Vagina (tissue), 2 donors: ENCODE data around the gene ACOXL.

ENCODE experiments used
- POLR2AphosphoS5 ChIP-seq, 2 donors: sonication (generic); formaldehyde crosslinking; IDR thresholded peaks; one replicate each; pipeline ENCODE4 v1.9.0; 2017; ENCODE audit warnings: antibody characterized with exemption in 2 of 2, mild to moderate bottlenecking in 2 of 2, low read depth in 1 of 2; ENCODE audit not compliant: insufficient read depth in 1 of 2
- TF ChIP-seq, protein P1 (sequence below), 3 experiments: fragments of 450-650 bp in 2 of 3; fragments of 200-600 bp in 1 of 3; sonication (generic) in 1 of 3; IDR thresholded peaks; one replicate each; pipeline ENCODE4 v1.5.1; 2017 to 2019; ENCODE audit warnings: antibody characterized with exemption in 3 of 3, mild to moderate bottlenecking in 2 of 3, moderate library complexity in 2 of 3

DNA sequence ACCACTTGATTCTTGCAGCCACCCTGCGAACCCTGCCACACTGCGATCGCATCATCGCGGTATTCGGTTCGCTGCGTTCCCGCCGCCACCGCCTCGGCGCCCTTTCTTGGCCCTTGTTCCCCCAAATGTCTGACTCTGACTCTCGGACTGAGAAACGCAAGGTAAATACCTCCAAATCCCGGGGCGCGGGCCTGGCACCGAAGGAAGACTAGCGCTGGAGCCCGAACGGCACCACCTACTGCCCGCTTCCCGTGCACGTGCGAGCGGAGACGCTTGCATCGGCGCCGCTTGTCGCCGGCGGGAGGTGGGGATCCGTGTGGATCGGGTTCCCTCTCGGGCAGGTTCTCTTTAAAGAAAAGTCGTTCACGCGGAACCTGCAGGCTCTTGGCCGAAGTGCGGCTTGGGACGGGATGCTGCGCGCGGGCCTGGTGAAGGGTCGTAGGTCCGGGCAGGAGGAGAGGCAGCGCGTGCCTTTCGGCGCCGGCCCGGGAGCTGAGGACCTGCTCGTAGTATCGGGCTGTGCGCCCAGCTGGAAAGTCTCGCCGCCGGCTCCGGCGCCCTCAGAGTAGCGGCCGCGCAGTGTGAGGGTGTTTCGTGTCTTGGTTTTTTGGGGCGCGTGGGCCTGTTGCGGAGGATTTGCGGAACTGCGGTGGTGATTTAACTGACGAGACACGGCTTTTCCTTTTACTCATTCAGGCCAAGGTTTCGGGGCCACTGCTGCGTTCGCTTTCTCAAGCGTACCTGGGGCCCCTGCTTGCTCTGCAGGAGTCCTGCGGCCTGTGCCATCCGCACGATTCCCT is 388.9 kb downstream of the ACOXL start:
- TF ChIP-seq, protein P1, sequence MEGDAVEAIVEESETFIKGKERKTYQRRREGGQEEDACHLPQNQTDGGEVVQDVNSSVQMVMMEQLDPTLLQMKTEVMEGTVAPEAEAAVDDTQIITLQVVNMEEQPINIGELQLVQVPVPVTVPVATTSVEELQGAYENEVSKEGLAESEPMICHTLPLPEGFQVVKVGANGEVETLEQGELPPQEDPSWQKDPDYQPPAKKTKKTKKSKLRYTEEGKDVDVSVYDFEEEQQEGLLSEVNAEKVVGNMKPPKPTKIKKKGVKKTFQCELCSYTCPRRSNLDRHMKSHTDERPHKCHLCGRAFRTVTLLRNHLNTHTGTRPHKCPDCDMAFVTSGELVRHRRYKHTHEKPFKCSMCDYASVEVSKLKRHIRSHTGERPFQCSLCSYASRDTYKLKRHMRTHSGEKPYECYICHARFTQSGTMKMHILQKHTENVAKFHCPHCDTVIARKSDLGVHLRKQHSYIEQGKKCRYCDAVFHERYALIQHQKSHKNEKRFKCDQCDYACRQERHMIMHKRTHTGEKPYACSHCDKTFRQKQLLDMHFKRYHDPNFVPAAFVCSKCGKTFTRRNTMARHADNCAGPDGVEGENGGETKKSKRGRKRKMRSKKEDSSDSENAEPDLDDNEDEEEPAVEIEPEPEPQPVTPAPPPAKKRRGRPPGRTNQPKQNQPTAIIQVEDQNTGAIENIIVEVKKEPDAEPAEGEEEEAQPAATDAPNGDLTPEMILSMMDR (IDR thresholded peaks at IDR 0.05) = no peak
- TF ChIP-seq POLR2AphosphoS5 (IDR thresholded peaks at IDR 0.05; ENCODE audit: insufficient read depth in 1 of 2, low read depth in 1 of 2) = no peak
